MV-4-11 (cell line): ENCODE results near the gene SLC13A3.

Experiments used
- DNase-seq: peaks from one replicate; lab custom pipeline; 2025; lab: John Stamatoyannopoulos, UW

Gene SLC13A3

DNA sequence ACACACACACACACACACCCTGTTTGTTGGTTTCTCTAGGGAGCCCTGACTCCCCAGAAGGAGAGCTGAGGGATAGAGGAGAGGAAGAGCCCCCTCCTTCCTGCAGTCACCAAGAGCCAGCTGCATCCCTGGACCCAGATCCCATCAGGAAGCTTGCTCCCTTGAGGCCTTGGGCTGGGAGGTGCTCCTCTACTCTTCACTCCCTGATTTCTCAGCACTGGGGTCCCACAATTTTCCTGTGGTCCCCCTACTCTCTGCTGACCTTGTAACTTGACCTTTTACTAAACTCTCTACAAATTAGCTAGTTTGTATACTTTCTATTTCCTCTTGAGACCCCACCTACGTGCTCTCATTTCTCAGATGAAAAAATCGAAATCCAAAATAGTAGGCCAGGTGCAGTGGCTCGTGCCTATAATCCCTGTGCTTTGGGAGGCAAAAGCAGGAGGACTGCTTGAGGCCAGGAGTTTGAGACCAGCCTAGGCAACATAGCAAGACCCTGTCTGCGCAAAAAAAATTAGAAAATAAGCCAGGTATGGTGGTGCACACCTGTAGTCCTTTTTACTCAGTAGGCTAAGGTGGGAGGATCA lies 95.8 kb downstream of the SLC13A3 start:
- DNase-seq: no peak

DNA sequence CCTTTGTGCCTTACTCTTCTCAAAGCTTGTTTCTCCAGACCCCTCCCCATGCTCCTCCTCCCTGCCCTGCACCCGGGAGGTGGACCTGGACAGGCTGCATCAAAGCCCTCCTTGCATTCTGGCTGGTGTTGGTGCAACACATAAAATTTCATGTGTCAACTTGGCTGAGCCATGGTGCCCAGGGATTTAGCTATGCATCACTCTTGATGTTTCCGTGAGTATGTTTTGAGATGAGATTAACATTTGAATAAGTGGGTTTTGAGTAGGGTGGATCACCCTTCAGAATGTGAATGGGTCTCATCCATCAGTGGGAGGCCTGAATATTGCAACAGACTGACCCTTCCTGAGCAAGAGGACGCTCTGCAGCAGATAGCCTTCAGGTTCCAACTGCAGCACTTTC lies 96.4 kb downstream of the SLC13A3 start:
- DNase-seq: no peak

DNA sequence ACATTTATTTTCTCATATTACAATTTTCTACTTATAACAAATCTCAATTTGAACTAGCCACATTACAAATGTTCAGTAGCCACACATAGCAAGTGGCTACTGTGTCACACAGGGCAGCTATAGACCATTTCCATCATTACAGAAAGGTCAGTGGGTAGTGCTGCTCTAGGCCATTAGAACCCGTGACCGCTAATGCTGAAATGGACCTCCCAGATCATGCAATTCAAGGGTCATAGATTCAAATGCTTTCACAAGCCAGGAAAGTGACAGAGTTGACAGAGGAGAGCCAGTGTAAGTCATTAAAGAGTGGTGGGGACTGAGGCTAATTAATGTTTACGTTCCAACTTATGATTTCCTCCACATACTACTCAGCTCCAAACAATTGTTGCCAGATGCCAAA lies 97.3 kb downstream of the SLC13A3 start:
- no peak for DNase-seq

DNA sequence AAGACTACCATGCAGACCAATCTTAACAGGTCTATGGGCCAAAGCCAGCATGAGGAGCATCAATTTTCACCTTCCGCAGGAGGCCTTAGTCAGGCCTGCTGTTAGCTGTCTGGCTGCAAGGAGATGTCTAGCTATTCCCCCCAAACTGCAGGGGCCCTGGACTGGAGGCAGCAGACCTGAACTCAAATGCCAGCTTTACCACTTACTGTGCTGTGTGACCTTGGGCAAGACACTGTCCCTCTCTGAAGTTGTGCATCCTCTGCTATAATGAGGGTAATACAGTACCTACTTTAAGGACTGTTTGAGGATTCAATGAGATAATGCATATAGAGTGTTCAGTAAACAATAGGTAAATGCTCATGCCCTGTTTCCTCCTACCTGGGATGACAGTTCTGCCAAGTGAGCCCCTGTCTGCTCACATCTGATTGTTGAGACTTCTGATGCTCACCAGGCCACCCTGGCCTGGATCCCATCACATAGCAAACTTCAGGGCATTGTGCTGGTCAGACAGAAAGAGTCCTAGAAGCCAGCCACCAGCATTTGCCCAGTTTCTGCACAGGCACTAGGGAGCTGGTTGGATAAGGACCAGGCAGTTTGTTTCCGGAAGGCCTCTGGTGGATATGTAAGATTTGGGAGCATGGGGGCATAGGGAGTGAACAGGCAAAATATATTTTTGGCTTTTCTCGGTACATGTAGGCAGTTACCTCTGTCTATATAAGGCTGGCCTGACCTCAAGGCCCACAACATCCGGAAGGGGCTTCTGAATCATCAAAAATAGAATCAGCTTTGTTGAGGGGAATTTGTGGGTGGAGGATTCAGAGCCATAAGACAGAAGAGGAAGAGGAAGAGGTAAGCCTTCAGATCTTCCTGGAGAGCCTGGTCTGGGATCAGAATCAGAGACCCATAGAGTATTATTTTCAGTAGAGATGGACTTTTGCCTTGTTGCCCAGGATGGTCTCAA lies 98.5 kb downstream of the SLC13A3 start:
- DNase-seq: peak; percentile 99

DNA sequence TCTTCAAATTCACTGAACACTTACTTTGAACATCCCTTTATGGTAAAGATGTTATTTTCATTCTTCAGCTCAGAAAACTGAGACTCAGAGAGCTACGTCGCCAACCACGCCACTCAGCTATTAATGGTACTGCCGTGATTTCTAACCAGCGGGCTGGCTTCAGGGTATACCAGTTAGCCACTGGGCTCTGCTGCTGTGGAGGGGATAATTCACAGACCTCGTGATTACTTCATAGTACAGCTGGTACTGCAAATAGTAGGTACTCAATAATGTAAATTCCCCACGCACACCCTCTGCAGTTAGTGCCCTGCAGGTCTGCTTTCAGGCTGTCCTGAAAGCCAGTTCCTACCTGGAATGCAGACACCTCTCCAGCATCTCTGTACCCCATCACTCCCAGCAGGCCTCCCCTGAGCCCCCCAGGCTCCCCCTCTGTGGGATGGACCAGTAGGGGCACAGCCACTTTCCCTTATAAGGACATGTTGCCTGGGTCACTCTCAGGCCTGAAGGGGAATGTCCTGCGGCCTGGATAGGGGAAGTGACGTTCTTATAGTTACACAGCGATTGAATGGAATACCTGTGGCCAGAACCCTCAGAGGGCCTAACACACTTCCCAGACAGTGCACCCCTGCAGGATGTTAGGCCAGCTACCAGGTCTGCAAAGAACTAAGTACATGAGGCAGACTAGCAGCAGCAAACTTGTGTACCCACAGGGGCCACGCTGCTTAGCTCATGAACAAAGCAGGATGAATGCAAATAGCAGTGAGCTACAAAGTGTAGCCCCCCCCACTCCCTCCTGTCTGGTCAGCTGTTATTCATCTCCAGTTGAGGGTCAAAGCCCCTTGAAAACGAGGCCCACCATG lies 99.5 kb downstream of the SLC13A3 start:
- DNase-seq: peak; percentile 63

DNA sequence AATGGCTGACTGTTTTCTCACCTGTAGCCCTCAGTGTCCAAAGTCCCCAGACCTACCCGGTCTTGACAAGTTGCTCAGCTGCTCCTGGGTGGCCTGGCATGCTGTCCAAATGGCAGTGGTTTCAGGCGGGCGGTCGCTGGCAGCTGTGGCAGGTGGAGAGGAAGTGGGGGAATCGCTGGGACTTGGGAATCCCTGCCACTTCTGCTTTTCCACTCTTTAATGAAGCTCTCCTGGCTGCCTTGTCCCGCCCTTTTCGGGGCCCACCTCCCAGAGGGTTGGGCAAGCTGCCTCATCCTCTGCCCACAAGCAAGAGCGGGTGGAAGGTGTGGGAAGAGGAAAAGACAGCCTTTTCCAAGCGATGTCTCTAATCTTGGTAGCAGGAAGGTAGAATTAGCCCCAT lies 100.8 kb downstream of the SLC13A3 start, which contains the start of gene OCSTAMP:
Gene OCSTAMP, minus strand, starts transcription at position 194 of the 400 bp plus-strand sequence. Its CDS starts 94 bp downstream, at position 100.
- peak; percentile 91 for DNase-seq

DNA sequence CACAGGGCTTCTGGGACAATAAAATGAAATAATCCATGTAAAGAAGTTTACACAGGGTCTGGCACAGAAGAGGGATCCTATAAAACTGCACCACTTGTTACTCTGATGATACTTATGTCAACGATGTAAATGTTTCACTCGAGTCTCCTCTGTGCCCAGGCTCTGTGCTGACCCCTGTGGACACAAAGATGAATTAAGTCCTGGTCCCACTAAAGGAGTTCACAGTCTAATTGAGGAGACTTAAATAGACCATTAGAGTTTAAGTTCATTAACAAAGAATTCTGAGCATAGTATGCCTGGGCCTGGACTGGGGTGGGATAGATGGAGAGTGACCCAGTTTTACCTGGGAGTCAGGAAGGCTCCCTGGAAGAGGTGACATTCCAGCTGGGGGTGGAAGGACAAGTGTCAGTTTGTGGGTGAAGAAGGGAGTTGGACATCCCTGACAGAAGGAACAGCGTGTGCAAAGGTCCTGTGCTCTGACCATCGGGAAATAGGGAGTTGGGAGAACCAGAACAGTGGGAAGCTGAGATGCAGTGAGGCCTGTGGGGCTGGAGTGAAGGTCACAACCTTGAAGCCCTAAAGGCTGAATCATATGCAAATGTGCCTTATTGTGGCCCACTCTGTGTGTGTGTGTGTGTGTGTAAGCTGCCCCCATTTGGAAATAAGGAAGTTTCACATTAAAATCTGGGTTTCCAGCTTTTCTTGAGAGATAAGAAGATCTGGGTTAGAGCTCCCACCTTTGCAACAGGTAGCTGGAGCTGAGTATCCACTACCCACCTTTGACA lies 101.9 kb downstream of the SLC13A3 start:
- peak; percentile 52 for DNase-seq

DNA sequence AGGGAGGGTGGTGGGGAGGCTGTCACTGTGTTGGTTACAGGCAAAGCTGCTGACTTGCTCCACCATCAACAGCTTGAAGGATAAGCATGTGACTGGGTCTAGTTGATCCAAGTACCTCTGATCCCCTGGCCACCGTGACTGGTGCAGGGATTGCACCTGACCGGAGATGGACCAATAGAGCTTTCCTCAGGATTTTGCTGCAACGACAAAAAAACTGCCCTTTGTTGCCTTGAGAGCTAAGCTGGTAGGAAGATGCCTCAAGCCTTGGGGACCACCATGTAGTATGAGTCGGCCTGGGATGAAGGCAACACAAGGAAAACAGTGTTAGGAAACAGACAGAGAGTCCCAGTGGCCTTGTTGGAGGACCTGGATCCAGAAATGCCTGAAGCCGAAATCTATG lies 102.6 kb downstream of the SLC13A3 start:
- no peak for DNase-seq

DNA sequence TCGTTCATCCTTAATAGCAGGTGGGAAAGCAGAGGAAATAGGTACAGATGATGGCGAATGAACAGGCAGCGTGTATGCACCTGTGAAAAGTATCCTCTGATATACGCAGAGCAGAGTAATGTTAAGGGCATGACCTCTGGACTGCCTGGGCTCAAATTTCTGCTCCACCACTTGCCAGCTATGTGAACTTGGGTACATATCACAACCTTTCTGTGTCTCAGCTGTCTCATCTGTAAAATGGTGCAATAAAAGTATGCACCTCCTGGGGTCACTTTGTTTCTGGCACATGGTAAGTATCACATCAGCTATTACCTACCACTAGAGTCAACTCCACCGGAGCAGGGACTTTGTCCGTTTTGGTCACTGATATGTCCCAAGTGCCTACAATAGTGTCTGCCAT lies 103.3 kb downstream of the SLC13A3 start:
- no peak for DNase-seq

DNA sequence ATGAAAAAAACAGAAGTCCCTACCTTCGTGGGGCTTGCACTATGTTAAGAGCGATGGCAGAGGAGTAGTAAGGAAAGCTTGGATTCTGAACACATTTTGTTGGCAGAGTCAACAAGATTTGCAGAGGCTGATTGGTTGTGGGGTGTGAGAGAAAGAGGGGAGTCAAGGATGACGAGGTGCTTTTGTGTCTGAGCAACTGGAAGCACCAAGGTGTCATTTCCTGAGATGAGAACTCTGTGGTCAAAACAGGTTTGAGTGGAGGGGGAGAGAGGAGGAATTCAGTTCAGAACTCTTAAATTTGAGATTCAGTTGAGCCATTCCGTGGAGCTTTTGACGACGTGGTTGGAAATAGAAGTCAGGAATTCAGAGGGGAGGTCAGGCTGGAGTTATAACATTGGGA lies 104.3 kb downstream of the SLC13A3 start:
- no peak for DNase-seq

DNA sequence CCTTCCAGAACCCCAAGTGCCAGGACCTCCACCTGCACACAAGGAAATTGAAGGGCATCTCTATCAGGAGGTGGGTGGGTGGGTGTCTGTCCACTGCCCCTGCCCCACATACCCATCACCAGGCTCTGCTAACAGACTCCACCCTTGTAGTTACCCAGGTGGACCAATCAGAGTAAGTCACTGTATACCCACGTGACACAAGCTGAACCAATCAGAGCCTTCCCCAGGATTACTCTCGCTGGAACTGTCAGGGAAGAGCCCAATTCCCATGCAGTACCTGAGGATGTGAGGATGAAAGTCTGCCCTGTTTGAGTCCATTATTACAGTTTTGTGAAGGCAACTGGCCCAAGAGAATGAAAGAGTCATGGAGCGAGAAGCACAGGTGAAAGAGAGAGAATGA lies 105.0 kb downstream of the SLC13A3 start:
- no peak for DNase-seq

DNA sequence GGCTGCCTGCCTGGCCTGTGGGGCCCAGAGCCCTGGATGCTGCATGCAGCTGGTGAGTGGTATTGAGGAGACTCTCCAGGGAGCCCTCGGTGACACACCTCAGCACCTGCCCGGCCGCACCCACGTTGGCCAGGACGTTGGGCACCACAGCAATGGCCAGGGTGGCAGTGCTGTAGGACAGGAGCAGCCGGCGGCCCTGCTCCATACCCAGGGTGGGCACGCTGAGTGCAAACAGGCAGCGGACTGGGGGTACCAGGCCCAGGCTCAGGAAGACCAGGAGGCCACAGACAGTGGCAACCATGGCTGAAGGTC lies 105.5 kb downstream of the SLC13A3 start:
- DNase-seq: no peak

DNA sequence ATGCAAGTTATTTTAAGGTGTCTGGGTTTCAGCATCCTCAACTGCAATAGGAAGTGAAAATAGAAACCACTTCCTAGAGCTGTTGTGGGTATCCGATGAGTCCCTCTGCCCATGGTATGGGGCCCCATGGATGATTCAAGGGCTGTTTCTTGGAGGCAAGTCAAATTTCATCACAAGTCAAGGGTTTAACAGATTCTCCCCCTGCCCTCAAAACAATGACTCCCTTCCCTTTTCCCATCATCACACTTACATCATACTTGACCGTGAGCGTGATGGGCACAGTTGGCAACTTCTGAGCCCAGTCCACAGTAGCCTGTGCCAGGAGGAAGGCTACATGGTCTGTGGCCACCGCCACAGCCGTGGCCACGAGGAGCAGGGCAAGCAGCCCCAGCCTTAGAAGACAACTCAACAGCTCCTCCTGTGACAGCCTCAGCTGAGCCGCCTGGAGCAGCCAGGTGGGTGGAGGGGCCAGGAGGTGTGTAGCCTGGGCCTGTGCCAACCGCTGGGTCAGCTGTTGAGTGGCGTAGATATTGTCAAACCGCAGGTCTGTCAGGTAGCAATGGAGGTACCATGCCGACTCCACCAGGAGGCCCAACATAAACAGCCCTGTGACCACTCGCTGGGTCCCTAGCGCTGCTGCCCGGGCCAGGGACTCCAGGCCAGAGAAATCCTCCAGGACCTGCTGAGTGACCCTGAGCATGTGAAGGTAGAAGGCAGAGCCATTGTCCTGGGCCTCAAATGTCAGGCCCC lies 106.0 kb downstream of the SLC13A3 start:
- peak; percentile 100 for DNase-seq

DNA sequence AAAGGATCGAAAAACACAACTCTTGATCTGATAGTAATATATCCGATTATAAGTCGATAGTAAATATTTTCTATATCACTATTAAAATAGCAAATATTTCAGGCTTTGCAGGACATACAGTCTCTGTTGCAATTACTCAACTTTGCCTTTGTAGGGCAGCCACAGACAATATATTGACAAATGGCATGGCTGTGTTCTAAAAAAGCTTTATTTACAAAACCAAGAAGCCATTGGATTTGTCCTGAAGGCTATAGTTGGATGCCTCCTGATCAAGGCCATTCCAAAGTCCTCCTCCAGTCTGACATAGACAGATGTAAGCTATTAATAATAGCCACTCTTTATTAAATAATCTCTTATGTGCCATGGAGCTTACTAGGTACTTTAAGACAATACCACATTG lies 106.7 kb downstream of the SLC13A3 start:
- peak; percentile 78 for DNase-seq

DNA sequence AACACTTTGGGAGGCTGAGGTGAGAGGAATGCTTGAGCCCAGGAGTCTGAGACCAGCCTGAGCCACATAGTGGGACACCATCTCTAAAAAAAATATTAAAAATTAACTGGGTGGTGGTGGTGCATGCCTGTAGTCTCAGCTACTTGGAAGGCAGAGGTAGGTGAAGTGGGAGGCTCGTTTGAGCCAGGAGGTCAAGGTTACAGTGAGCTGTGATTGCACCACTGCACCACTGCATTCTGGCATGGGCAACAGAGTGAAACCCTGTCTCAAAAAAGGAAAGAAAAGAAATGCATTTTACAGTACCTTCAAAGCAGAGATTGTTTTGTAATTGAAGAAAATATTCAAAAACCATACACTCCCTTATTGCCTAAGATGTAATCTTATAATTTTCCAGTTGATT lies 107.3 kb downstream of the SLC13A3 start:
- no peak for DNase-seq

DNA sequence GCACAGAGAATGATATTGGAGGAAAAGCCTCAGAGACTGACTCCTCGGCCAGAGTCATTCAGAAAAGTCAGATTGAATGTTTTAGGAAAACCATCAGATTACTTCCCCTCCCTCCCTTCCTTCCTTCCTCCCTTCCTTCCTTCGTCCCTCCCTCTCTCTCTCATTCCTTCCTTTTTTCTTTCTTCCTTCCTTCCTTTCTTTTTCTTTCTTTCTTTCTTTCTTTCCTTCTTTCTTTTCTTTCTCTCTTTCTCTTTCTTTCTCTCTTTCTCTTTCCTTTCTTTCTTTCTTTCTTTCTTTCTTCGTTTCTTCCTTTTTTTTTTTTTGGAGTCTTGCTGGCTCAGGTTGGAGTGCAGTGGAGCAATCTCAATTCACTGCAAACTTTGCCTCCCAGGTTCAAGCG lies 108.2 kb downstream of the SLC13A3 start:
- DNase-seq: no peak

DNA sequence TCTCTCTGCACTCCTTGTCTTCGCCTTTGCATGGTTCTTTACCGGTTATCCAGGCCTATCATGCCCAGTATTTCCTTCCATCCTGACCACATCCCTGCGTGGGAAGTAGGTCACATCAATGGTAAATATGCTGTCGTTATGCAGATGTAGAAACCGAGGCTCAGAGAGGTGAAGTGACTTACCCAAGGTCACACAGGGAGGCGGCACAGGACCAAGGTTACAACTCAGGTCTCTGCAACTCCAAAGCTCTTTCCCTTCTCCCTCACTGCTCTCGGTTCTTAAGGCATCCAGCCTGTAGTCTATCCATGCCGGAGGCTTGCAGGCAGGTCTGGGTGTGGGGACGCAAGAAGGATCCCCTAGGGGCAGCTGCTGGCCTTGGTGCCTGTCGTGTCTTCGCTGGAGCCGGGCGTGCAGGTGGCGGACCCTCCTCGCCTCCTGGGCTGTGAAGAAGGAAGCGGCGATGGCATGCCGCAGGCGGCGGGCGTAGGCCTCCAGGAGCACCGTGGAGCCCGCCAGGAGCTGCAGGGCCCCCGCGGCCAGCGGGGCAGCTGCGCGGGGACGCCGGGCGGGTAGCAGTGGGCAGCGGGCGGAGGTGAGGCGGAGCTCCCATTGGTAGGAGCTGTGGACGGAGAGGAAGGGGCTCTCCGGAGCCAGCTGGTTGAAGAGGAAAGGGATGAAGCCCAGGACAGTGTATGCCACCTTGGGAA lies 109.9 kb downstream of the SLC13A3 start:
- no peak for DNase-seq

DNA sequence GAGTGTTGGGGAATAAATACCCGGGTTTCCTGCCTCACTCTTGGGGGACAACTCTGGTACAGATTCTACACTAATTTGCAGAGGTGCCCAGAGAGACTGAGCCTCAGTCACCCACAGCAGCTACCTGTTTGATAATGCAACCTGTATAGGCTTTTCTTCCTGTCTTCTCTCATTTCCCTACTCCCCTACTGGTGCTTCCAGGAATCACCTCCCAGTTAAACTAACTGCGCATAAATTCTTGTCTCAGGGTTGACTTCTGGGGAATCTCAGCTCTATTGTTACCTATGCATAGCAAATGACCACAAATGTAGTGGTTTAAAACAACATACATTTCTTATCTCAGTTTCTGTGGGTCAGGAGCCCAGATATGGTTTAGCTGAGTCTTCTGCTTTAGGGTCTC lies 112.1 kb downstream of the SLC13A3 start:
- DNase-seq: no peak

DNA sequence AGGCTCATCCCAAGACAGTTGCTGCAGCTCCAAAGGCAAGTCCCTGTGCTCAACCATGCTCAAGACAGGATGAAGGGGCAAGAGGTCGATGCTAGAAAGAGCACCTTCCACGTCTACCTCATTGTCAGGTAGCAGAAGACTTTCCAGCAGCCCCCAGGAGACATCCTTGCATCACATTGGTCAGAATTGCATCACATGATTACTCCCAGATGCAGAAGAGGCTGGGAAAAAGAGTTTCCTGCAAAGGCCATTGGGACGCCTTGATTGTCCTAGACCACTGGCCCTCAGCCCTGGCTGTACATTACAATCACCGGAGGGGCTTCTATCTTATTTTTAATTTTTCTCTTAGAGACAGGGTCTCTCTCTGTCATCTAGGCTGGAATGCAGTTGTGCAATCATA lies 120.6 kb downstream of the SLC13A3 start:
- DNase-seq: no peak

DNA sequence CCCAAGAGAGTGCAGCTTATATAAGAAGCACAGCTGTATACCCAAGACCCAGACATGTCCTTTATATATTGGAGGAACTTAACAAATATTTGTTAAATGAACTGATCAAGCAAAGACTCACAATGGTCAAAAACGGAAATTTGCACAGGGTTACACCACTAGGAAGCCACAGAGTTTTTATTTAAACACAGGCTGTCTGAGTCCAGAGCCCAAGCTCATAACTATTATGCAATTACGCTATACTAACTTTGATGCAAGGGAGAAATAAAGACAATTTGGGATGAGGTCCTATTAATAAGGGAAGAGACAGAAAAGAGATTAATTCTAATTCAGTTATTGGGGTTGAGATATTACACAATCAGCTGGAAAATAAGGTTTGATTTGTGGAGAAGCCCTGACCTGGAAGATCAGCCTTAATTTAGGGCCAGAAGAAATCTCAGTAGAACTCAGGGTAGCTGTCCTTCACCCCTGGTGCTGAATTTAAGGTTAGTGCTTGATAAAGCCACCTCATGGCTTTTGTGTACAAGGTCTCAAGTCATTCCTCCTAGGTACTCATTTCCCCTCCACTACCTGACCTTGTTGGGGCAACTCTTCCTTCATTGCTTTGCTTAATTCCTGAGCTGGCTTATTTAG lies 127.4 kb downstream of the SLC13A3 start:
- DNase-seq: peak; percentile 4
